GM21717 (cell line): ENCODE data around the gene PDXK.
A peak's percentile ranks its signal among the peaks of the same experiment; 100 is the strongest.
"Not testable (repeated sequence)": the region's sequence is repeated elsewhere in the genome, so short reads cannot be mapped to it uniquely, and the experiment has no call there.

Source experiments
- ATAC-seq: cut with Tn5 transposase; IDR thresholded peaks from one replicate; pipeline ENCODE4 v1.9.1; 2021; ENCODE audit warnings: mild to moderate bottlenecking, moderate library complexity; ENCODE audit not compliant: unreplicated experiment

Gene PDXK

DNA sequence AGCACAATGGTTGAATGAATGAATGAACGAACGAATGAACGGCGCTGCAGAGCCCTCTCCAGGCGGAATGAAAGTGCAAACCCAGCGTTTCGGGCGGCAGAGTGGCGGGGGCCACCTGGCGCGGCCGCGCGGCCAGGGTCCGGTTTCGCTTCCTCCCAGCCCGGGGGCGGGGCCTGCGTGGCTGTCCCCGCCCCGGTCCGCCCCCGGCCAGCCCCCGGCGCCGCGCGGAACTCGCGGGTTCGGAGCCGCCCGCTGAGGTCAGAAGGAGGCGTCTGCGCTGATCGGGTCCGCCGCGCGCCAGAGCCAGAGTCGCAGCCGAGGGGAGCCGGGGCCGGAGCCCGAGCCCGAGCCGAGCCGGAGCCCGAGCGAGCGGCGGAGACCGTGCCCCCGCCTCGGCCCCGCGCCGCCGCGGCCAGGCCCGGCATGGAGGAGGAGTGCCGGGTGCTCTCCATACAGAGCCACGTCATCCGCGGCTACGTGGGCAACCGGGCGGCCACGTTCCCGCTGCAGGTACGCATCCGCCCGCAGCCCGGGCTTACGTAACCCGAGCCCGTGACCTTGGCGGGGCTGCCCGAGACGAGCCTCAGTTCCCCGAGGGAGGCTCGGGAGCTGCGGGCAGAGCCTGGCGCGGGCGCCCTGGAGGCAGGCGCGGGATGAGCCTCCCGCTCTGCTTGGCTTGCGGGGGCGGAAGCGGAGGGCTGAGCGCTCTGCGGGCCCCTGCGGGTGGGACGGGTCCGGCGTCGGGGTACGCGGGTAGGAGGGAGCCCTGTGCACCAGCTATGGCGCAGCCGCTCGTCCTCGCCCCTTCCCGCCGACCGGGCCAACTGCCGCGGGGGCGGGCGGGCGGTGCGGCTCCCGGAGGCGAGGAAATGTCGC, at the start of gene PDXK:
Gene PDXK (plus strand): TSS at position 258 of the 876 bp plus-strand sequence. CDS start 166 bp downstream, at position 424.
- peak; percentile 46 for ATAC-seq

DNA sequence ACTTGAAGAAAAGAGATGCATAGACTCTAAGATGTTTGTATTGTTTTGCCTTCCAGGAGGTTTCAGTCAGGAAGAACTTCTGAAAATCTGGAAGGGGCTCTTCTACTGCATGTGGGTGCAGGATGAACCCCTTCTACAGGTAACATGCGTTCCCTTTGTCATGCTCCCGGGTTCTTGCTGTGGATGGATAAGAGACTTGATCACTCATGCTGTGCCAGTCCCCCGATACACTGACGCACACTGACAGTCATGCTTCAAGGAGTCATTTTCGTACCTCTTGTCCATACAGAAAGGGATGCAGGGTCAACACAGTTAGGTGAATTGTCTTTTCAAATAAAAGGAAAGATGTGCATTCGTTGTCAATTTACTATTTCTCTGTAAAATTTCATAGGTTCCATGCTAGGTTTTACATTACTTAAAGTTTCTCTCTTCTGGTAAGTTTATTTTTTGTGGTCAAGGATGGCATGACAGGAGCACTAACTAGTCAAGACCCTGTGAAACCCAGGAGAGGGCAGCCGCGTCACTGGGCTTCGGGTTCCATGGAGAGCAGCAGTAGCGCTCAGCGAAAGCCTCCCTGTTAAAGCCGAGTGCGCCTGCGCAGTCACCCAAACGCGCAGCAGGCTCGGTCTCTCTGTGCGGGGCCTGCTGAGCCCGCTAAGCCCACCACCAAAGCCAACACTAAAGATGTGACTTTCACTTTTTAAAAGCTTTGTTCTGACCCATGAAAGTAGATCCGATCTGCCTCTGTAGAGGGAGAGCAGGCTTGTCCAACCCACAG, 48.9 kb upstream of the PDXK start:
- no peak for ATAC-seq

DNA sequence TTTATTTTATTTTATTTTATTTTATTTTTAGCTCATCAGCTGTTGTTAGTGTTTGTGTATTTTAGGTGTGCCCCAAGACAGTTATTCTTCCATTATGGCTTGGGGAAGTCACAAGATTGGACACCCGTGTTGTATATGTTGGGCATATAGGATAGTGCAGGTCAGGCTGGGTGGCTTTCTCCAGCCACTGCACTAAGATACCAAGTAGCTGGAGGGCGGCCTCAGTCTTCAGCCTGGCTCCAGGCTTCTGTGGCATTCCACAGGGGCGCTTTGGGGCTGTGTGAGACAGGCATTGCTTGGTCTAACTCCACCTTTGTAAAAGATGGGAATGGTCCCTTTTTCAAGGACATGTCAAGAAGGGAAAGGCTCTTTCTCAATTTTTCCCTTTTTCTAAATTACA, 43.1 kb upstream of the PDXK start:
- no peak for ATAC-seq

DNA sequence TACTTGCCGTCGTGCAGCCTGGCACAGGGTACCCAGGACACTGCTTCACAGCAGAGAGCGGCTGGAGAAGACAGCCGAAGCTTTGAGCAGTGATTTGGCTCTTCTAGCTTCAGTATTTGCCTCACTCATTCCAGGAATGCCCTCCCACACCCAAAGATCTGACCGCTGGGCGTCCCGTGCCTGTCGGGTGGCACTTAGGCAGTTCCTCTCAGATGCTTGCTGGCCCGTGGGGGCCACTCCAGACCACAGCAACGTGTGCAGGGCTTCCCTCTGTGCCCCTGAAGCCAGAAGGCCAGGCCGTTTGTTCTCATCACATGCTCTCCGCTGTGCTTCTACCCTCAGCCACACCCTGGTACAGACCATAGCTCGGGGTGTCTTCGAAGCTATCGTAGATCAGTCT, 42.5 kb upstream of the PDXK start:
- ATAC-seq: no peak

DNA sequence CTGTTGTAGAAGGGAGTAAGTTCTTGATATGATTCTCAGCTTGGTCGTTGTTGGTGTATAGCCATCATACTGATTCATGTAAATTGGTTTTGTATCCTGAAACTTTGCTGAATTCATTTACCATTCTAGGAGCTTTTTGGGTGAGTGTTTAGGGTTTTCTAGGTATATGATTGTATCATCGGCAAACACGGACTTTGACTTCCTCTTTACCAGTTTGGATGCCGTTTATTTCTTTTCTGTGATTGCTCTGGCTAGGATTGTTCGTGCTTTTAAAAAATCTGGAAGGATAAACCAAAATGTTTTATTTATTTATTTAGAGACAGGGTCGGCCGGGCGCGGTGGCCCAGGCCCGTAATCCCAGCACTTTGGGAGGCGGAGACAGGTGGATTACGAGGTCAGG, 39.0 kb upstream of the PDXK start:
- ATAC-seq: no peak

DNA sequence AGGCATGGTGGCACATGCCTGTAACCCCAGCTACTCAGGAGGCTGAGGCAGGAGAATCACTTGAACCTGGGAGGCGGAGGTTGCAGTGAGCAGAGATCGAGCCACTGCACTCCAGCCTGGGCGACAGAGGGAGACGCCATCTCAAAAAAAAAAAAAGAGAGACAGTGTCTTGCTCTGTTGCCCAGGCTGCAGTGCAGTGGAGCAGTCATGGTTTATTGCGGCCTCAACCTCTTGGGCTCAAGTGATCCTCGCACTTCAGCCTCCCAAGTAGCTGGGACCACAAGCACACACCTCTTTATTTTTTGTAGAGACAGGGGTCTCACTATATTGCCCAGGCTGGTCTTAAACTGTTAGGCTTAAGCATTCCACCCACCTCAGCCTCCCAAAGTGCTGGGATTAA, 38.5 kb upstream of the PDXK start:
- not testable (repeated sequence) for ATAC-seq

DNA sequence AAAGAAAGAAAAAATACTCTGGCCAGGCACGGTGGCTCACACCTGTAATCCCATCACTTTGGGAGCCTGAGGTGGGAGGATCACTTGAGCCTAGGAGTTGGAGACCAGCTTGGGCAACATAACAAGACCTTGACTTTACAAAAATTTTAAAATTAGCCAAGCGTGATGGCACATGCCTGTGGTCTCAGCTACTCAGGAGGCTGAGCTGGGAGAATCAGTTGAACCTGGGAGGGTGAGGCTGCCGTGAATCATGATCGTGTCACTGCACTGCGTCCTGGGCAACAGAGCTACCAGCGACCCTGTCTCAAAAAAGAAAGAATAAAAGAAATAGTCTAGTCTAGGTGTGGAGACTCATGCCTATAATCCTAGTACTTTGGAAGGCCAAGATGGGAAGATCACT, 37.3 kb upstream of the PDXK start:
- ATAC-seq: no peak

DNA sequence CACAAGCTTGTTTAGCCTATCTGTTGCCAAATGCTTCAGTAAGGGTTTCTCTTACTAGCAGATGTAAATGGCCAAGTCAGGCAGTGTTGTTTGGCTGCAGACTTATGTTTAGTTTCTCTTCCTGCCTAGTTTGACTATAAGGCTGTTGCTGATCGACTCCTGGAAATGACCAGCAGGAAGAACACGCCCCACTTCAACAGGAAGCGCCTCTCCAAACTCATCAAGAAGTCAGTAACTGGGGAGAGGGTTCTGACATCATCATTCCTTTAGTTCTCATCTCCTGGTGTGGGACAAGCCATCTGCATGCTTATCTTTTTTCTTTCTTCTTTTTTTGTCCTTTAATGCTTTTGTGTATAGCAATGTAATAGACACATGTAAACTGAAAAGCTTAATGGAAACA, 34.5 kb upstream of the PDXK start:
- ATAC-seq: no peak

DNA sequence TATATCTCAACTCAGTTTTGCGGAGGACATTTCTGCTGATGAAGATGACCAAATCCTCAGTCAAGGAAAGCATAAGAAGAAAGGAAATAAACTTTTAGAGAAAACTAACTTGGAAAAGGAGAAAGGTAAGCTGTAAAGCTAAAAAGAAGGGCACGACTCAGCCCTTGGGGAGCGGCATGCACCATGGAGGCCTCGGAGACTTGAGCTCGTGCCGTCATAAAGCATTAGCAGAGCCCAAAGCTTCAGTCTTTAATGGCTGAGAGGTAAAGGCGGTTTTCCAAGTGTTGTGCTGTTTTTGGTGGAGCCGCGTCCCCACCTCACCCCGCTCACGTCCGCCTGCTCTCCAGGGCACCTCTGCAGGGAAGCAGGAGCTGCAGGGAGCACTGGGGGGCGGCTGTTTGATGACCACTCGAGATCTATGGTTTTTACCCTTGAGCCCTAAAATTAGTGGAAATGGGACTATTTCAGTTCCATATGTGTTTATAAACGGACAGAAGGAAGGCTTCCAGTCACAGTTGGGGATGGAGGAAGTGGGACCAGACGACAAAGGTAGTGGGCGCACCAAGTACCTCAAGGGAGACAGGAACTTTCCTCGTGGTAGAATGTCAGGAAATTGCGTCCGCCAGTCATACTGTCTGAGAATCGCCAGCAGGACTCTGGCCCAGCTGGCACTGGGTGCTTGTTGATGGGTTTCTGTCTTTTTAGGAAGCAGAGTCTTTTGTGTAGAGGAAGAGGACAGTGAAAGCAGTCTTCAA, 31.9 kb upstream of the PDXK start:
- no peak for ATAC-seq

DNA sequence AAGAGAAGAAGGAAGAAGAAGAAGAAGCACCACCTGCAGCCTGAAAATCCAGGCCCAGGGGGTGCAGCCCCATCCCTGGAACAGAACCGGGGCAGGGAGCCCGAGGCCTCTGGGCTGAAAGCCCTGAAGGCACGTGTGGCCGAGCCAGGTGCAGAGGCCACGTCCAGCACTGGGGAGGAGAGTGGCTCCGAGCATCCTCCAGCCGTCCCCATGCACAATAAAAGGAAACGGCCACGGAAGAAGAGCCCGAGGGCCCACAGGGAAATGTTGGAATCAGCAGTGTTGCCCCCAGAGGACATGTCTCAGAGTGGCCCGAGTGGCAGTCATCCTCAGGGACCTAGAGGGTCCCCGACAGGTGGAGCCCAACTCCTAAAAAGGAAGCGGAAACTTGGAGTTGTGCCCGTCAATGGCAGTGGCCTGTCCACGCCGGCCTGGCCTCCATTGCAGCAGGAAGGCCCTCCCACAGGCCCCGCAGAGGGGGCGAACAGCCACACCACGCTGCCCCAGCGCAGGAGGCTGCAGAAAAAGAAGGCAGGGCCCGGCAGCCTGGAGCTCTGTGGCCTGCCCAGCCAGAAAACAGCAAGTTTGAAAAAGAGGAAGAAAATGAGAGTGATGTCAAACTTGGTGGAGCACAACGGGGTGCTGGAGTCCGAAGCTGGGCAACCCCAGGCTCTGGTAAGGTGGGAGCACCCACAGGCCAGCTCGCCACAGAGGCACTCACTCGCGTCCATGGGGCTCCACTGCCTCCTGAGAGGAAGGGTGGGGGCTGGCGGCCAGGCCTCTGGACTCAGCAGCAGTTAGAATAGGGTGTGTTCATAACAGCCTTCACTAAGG, 31.1 kb upstream of the PDXK start:
- no peak for ATAC-seq

DNA sequence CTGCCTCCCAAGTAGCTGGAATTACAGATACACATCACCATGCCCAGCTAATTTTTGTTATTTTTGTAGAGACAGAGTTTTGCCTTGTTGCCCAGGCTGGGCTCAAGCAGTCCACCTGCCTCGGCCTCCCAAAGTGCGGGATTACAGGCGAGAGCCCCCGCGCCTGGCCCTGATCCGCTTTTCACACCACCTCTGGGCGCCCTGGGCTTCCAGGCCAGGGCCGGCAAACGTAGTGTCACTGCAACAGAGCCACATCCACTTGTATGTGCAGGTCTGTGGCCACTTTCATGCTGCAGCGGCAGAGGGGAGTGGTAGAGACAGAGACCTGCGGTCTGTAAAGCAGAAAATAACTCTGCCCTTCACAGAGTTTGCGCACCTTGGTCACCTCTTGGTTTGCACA, 30.0 kb upstream of the PDXK start:
- ATAC-seq: no peak

DNA sequence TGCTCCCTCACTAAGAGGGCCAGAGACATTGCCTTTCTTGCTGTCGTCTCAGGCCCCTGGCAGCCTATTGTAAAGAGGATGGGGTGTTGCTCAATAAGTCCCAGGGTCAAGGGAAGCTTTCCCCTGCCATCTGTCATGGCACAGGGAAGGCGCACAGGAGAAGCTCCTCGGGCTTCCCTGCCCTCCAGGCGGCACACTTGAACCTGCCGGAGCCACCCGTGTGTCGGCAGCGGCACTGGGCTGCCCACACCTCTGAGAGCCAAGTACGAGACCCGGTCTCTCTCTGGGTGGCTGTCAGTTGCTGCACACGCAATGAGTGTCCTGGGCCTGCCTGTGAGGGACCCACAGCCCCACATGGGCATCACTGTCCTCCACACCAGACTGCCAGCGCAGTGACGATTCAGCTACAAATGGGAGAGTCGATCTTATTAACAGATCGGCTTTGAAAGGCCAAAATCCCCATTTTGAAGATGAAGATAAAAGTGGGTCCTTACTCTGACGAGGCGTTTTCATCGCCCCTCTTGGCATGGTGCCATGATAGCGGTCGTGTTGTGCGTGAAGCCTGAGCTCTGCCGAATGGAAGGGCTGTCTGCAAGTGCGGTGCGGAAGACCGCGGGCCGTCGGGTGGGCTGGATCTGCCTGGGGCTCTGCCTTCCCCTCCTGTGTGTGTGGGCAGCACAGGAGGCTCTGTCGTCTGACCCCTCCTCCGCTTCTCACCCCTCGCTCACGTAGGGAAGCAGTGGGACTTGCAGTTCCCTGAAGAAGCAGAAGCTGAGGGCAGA, 29.2 kb upstream of the PDXK start:
- no peak for ATAC-seq

DNA sequence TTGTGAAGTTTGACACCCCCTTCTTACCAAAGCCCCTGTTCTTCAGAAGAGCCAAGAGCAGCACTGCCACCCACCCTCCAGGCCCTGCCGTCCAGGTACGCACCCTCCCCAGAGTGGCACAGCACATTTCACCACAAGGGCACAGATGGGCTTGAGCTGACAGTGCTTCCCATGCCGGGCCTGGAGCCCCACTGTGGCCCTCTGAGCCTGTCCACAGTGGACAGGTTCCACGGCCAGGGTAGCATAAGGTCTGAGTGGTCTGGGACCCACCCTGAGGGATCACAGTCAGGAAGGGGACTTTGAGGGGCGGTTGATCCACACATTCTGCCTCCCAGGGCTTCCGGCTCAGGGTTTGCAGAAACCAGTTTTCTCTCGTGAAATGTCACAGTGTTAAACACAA, 28.6 kb upstream of the PDXK start:
- no peak for ATAC-seq

DNA sequence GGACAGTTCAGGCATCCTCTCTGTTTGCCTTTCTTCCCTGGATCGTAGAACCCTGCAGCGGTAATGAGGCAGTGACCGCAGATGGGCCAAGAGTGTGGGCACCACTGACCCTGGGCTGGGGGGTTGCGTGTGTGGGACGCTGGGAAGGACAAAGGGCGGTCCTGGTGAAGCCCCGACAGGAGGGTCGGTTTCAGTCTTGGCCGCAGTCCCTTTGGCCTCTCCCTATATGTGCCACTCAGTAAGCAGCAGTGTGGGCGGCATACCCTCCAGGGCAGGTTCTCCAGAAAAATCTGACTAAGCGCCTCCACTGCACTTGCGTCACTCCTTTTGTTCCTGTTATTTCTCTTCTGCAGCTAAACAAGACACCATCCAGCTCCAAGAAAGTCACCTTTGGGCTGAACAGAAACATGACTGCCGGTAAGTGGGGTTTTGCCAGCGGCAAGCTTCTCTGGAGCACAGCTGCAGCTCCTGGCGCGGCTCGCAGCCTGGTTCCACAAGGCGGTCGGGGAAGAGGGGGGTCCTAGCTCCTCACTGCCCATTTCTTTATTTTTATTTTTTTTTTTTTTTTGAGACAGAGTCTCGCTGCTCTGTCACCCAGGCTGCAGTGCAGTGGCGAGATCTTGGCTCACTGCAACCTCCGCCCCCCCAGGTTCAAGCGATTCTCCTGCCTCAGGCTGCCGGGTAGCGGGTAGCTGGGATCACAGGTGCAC, 27.7 kb upstream of the PDXK start:
- no peak for ATAC-seq

DNA sequence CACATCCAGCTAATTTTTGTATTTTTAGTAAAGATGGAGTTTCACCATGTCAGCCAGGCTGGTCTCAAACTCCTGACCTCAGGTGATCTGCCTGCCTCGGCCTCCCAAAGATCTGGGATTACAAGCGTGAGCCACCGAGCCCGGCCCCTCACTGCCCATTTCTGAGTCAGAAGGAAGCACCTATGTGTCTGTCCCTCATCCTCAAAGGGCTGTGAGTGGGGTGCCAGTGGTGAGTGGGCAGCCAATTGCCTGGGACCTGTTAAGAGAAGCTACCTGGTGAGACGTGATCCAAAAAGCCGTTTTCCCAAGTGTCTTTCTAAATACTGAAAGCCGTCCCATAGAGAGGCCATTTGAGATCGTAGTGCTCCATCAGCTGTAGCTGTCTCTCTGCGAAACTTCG, 27.1 kb upstream of the PDXK start:
- no peak for ATAC-seq

DNA sequence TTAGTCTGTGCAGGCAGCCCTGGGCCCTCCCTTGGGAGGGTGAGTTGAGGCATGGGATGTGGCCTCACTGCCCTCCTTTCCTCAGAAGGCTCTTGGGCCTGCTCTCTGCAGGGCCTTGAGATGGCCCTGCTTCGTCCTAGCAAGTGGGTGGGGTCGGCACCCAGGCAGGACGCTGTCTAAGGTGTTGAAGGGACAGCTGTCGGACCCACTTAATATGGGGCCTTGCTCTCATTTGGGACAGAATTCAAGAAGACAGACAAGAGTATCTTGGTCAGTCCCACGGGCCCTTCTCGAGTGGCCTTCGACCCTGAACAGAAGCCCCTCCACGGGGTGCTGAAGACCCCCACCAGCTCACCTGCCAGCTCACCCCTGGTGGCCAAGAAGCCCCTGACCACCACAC, 26.0 kb upstream of the PDXK start:
- no peak for ATAC-seq

DNA sequence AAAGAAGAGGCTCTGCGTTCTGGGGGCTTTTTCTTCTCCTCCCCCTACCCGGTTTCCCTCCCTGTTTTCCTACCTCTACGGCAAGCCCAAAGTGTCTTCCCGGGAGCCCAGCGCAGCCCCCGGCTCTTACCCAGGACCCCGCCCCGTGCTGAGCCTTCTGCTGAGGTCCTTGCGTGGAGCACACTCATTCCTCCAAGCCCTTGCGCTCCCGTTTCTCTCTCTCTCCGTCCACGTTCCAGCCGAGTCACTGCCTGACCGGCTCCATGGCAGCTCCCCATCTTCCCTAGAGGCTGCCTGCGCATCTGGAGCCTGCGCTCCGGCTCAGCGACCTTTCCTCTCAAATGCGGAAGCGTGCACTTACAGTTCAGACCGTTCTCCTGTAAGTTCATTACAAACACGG, 24.9 kb upstream of the PDXK start:
- ATAC-seq: no peak

DNA sequence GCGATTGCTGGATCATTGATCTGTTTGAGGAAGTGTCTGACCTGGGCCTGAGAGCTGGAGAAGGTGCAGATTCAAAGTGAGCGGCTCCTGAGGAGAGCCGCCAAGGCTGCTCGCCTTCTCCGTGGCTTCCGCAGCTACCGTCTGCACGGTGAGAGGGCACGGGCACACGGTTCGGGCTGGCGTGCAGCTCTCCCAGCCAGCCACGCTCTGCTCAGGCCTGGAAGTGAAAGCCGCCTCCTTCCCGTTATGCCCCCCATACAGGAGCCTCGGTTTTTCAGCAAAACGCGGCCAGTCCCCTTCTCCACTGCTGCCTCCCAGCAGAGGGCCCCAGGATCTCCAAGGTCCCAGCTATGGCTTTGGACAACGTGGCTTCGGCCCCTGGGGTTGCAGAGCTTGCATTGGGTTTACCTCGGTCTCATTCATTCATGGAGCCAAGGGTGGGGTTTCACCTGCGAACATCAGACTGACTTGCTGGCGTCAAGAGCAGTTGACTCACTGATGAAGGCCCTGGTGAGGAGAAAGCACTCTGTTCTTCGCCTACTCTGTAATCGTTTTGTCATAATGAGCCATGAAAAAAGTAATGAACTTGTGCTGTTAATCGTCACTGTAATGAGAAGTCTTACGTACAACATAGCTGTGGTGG, 24.4 kb upstream of the PDXK start:
- no peak for ATAC-seq

DNA sequence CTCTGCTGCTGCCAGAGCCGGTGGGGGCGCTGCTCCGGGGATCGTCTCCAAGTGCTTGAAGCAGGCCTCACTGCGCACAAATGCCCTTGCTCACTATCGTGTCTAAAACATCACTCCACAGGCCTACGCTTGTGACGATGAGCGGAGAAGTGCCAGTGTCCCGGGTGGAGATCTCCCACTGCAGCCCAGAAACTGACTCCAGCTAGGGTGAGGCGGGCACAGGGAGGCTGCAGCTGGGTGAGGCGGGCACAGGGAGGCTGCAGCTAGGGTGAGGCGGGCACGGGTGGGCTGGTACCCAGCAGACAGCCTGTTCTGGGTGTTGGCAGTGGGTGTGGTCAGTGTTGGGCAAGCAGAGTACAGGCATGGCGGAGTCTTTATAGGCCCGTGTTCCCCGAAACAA, 22.7 kb upstream of the PDXK start:
- no peak for ATAC-seq
